Stomach (tissue), 9 donors: Measurements from ENCODE around the gene NR2F2. TPM values are rescaled to one million over a fixed set of nuclear protein-coding genes. Genes with fewer than 3 reads are reported as not detected.
A peak's percentile ranks its signal among the peaks of the same experiment; 100 is the strongest.

Experiments used
- DNase-seq, 2 donors: peaks; one replicate each; pipeline versions ENCODE4 v3.0.0 to v3.0.0-alpha.2; 2013 to 2019
- H3K27ac ChIP-seq, 5 donors: fragments of 200-600 bp in 4 of 5; sonication (generic) in 4 of 5; one replicate each; pipeline ENCODE4 v1.5.1; 2013 to 2019; ENCODE audit warnings: mild to moderate bottlenecking in 1 of 5, moderate library complexity in 1 of 5
- H3K27me3 ChIP-seq, 3 donors: fragments of 200-600 bp; sonication (generic); one replicate each; pipeline ENCODE4 v1.5.1; 2017 to 2019; ENCODE audit warnings: mixed run types in 1 of 3
- H3K36me3 ChIP-seq, 4 donors: fragments of 200-600 bp; sonication (generic); 1 replicate in 3 of 4; 2 replicates in 1 of 4; pipeline ENCODE4 v1.5.1; 2016 to 2019
- H3K4me1 ChIP-seq, 4 donors: fragments of 200-600 bp; sonication (generic); one replicate each; pipeline ENCODE4 v1.5.1; 2016 to 2019
- H3K4me3 ChIP-seq, 4 donors: fragments of 200-600 bp; sonication (generic) in 3 of 4; one replicate each; pipeline ENCODE4 v1.5.1; 2016 to 2019; ENCODE audit warnings: mild to moderate bottlenecking in 1 of 4
- H3K9me3 ChIP-seq, 4 donors: fragments of 200-600 bp; sonication (generic); one replicate each; pipeline ENCODE4 v1.5.1; 2016 to 2019
- CTCF ChIP-seq, 7 experiments: fragments of 450-650 bp in 4 of 7; fragments of 200-600 bp in 3 of 7; sonication (generic) in 3 of 7; IDR thresholded peaks; one replicate each; pipeline ENCODE4 v1.5.1; 2016 to 2019; ENCODE audit warnings: antibody characterized with exemption in 7 of 7, control low read depth in 2 of 7, mild to moderate bottlenecking in 1 of 7
- EP300 ChIP-seq: sonication (generic); formaldehyde crosslinking; IDR thresholded peaks from one replicate; pipeline ENCODE4 v1.6.1; 2017; ENCODE audit warnings: antibody characterized with exemption
- POLR2A ChIP-seq, 4 donors: fragments of 450-650 bp; IDR thresholded peaks; one replicate each; pipeline ENCODE4 v1.6.1; 2016; ENCODE audit warnings: antibody characterized with exemption in 4 of 4, control low read depth in 2 of 4, mild to moderate bottlenecking in 1 of 4, moderate library complexity in 1 of 4
- POLR2AphosphoS5 ChIP-seq, 3 donors: sonication (generic); formaldehyde crosslinking; IDR thresholded peaks; one replicate each; pipeline ENCODE4 v1.6.1; 2016; ENCODE audit warnings: antibody characterized with exemption in 3 of 3
- WGBS, 5 donors: extraction: QIAGEN DNeasy Blood & Tissue Kit in 3 of 5; methylation state at CpG; one replicate each; pipeline versions ENCODE4 v1.1.5 to v1.1.7; 2013 to 2018; 5-methylcytosine and 5-hydroxymethylcytosine counted together
- intact Hi-C: fragments of 100-400 bp; cut with DNase I; formaldehyde crosslinking; loops from one replicate; pipeline ENCODE4 v1.15.1; 2023; ENCODE audit warnings: low total_unique reads
- polyA plus RNA-seq, 3 donors: library from polyadenylated mRNA; stranded (reverse); fragments of 200-250 nt; gene quantifications; one replicate each; pipeline ENCODE4 v1.2.3, GENCODE V29; 2013
- total RNA-seq, 5 donors: library from RNA; depleted of rRNA; stranded (reverse); fragments of >200 nt; gene quantifications; one replicate each; pipeline versions ENCODE4 v1.1.0 to v1.2.3, GENCODE V29; 2014 to 2016
- donor health status: healthy with polysubstance abuse.
- donor health status: Bipolar disorder and iron deficiency.
- donor health status: healthy.

The NR2F2 gene
- total and polyA plus RNA-seq, 8 donors, result 30.9 to 96.2 (median 43.5) TPM

- peak in 1 of 2 donors; percentile 76 for DNase-seq
- peaks cover 25 to 53% (median 33%) of the 10 kb centered on the region in 4 donors for H3K4me1 ChIP-seq
Observed at GRCh38 chr15:96341513-96342405, 11.3 kb downstream of the NR2F2 start.

GRCh38 chr15:96342406-96343112 is 12.1 kb downstream of the NR2F2 start:
- DNase-seq, result no peak
- Histone ChIP-seq H3K27ac (peak overlapping the region; percentile 96 to 97 (median 97)), H3K36me3 (peaks cover 0 to 9% (median 5%) of the 10 kb centered on the region in 4 donors), H3K4me3 (peak overlapping the region; percentile 80 to 89 (median 88)), H3K4me1 (peaks cover 29 to 57% (median 35%) of the 10 kb centered on the region in 4 donors), H3K9me3 (no peaks in the 10 kb centered on the region), H3K27me3 (peaks cover 0 to 72% (median 5%) of the 10 kb centered on the region in 3 donors)
- WGBS, 5 donors, result 5 to 20% (median 11%) methylated on average over 16 of the region's 16 CpGs
- TF ChIP-seq CTCF (IDR thresholded peaks at IDR 0.05), result no peak
- TF ChIP-seq POLR2AphosphoS5 (IDR thresholded peaks at IDR 0.05), result no peak
- no peak for TF ChIP-seq EP300
- TF ChIP-seq POLR2A (IDR thresholded peaks at IDR 0.05), result no peak
- intact Hi-C loops, result no loop called here

More at GRCh38 chr15:96341513-96342405, 11.3 kb downstream of the NR2F2 start:
- WGBS, 5 donors, result 7 to 19% (median 12%) methylated on average over 25 to 41 of the region's 41 CpGs
- H3K27me3 ChIP-seq, result peaks cover 0 to 65% (median 5%) of the 10 kb centered on the region in 3 donors
- intact Hi-C loops, result no loop called here
- H3K27ac ChIP-seq, result peak overlapping the region; percentile 96 to 97 (median 97)
- peaks cover 0 to 17% (median 11%) of the 10 kb centered on the region in 4 donors for H3K36me3 ChIP-seq
- H3K9me3 ChIP-seq, result no peaks in the 10 kb centered on the region
- peak overlapping the region; percentile 80 to 89 (median 88) for H3K4me3 ChIP-seq
- TF ChIP-seq EP300, result no peak
- no peak for TF ChIP-seq POLR2A (IDR thresholded peaks at IDR 0.05)
- TF ChIP-seq CTCF (IDR thresholded peaks at IDR 0.05), result no peak
- TF ChIP-seq POLR2AphosphoS5 (IDR thresholded peaks at IDR 0.05), result no peak

GRCh38 chr15:96343113-96344059 is 12.9 kb downstream of the NR2F2 start:
- no peak for DNase-seq
- Histone ChIP-seq H3K4me1 (peaks cover 36 to 65% (median 41%) of the 10 kb centered on the region in 4 donors), H3K4me3 (peak overlapping the region; percentile 80 to 89 (median 88)), H3K36me3 (peaks cover 0 to under 1% (median 0%) of the 10 kb centered on the region in 4 donors), H3K9me3 (no peaks in the 10 kb centered on the region), H3K27ac (peak overlapping the region; percentile 96 to 97 (median 97)), H3K27me3 (peaks cover 0 to 77% (median 5%) of the 10 kb centered on the region in 3 donors)
- intact Hi-C loops, result no loop called here
- no peak for TF ChIP-seq EP300
- peak in 1 of 3 donors; percentile 7 for TF ChIP-seq POLR2AphosphoS5 (IDR thresholded peaks at IDR 0.05)
- 7 to 23% (median 10%) methylated on average over 40 to 47 of the region's 47 CpGs for WGBS, 5 donors

GRCh38 chr15:96344060-96344705 is 13.7 kb downstream of the NR2F2 start:
- Histone ChIP-seq H3K36me3 (no peaks in the 10 kb centered on the region), H3K9me3 (no peaks in the 10 kb centered on the region), H3K27me3 (peaks cover 0 to 77% (median 5%) of the 10 kb centered on the region in 3 donors), H3K27ac (peak overlapping the region; percentile 96 to 97 (median 97)), H3K4me3 (peak overlapping the region; percentile 80 to 89 (median 88)), H3K4me1 (peaks cover 44 to 73% (median 48%) of the 10 kb centered on the region in 4 donors)
- DNase-seq, result no peak
- WGBS, 5 donors, result 12 to 21% (median 17%) methylated on average over 31 of the region's 31 CpGs
- intact Hi-C loops, result no loop called here
- TF ChIP-seq POLR2A (IDR thresholded peaks at IDR 0.05) (no peak), EP300 (no peak), POLR2AphosphoS5 (IDR thresholded peaks at IDR 0.05) (no peak), CTCF (IDR thresholded peaks at IDR 0.05) (no peak)
